GM13976 (cell line): ENCODE data around the gene PLA2G4D.
A peak's percentile ranks its signal among the peaks of the same experiment; 100 is the strongest.

Experiments
- DNase-seq: peaks from one replicate; pipeline ENCODE4 v3.0.0; 2012; ENCODE audit warnings: low spot score
- in situ Hi-C: fragments of 300-500 bp; cut with MboI; formaldehyde crosslinking; loops from one replicate; pipeline ENCODE4 v1.12.0; 2022; ENCODE audit warnings: low sequenced_read_pairs, mixed read lengths, inconsistent platforms; ENCODE audit not compliant: unreplicated experiment
- TF ChIP-seq, protein P1 (sequence below): IDR thresholded peaks from 2 replicates; pipeline ENCODE4 v1.5.1; 2012; ENCODE audit warnings: borderline replicate concordance, mild to moderate bottlenecking; ENCODE audit not compliant: insufficient read depth; ENCODE audit errors: extremely low read depth, missing control alignments, control extremely low read depth

The PLA2G4D gene

DNA sequence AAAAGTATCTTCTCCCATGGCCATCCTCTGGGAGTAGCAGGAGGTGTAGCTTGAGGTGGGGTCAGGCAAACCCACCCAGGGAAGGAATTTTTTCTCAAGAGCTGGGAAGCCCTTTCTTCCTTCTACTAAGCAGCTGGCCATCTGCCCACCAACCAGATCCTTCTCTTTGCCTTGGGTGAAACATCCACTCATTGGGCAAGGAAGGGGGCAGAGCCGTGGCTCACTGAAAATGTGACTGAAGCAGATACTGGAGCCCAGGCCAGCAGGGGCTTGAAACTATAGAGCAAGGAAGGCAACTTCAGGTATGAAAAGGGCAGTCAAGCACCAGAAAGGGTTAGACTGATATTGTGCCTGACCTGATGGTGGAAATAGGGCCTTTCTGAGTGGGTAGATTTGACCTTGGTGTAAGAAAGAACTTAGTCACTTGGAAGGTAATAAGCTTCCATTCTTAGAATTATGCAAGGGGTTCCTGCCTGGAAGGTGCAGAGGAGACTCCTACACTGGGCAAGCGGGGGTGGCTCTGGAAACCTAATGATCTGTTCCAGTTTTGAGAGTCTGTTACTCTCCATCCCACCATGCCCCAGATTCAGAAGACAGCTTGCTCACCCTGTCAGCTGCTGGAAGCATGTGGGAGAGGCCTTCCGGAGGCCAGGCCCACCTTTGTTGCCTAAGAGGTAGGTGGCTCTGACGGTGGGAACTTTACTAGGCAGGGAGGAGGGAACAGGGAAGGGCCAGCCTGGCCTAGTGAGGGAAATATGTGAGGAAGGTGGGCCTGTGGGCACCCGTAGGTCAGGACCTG, 51.6 kb downstream of the PLA2G4D start:
- in situ Hi-C loops = no loop called here

DNA sequence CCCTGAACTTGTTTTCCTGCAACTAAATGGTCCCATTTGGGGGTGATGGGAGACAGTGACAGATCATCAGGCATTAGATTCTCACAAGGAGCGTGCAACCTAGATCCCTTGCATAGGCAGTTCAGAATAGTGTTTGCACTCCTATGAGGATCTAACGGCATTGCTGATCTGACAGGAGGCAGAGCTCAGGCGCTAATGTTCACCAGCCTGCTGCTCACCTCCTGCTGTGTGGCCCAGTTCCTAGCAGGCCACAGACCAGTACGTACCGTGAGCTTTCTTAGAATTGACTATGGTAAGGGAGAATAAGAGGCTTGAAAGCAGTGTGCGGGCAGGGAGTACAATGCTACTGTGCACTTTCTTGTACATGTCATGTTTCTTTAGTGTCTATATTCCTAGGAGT, 56.0 kb downstream of the PLA2G4D start:
- DNase-seq = no peak
- TF ChIP-seq, protein P1, sequence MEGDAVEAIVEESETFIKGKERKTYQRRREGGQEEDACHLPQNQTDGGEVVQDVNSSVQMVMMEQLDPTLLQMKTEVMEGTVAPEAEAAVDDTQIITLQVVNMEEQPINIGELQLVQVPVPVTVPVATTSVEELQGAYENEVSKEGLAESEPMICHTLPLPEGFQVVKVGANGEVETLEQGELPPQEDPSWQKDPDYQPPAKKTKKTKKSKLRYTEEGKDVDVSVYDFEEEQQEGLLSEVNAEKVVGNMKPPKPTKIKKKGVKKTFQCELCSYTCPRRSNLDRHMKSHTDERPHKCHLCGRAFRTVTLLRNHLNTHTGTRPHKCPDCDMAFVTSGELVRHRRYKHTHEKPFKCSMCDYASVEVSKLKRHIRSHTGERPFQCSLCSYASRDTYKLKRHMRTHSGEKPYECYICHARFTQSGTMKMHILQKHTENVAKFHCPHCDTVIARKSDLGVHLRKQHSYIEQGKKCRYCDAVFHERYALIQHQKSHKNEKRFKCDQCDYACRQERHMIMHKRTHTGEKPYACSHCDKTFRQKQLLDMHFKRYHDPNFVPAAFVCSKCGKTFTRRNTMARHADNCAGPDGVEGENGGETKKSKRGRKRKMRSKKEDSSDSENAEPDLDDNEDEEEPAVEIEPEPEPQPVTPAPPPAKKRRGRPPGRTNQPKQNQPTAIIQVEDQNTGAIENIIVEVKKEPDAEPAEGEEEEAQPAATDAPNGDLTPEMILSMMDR = no peak
- in situ Hi-C loops = no loop called here

More for the DNA sequence above, 51.6 kb downstream of the PLA2G4D start:
- DNase-seq = no peak
- TF ChIP-seq, protein P1 = no peak

DNA sequence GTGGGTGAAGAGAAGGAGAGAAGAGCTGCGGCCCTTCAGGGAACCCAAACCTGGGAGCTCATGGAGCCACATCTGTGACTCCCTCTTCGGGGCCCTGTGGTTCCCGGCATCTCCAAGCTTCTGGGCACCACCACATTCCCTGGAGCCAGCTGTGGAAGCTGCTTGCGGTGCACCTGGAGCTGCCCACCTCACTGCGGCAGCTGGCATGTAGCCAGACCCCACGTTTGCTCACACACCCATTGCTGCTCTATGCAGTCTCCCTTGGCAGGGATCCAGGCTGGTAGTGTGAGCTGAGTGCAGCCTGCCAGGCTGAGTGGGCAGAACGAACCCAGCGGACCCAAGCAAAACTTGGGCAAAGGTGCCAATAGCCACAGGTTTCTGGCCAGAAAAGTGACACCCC, 56.7 kb downstream of the PLA2G4D start:
- in situ Hi-C loops = no loop called here
- TF ChIP-seq, protein P1 = no peak
- no peak for DNase-seq

DNA sequence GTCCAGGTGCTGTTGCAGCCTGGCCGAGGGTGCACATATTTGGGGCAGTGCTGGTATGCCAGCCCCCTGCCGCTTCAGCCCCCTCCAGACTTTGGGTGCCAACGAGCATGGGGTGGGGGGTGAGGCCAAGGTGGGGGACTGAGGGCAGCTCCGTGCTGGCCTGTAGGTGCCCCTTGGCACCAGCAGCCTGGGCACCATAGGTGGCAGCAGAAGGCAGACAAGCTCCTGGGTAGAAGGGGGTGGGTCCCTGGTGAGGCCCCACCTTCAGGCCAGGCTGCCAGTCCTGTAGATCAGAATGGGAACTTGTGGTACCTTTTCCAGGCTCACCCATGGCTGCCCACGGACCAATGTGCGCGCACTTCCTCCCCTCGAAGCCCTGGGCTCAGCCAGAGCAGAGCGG, 57.4 kb downstream of the PLA2G4D start:
- TF ChIP-seq, protein P1 = no peak
- in situ Hi-C loops = no loop called here
- DNase-seq = no peak

DNA sequence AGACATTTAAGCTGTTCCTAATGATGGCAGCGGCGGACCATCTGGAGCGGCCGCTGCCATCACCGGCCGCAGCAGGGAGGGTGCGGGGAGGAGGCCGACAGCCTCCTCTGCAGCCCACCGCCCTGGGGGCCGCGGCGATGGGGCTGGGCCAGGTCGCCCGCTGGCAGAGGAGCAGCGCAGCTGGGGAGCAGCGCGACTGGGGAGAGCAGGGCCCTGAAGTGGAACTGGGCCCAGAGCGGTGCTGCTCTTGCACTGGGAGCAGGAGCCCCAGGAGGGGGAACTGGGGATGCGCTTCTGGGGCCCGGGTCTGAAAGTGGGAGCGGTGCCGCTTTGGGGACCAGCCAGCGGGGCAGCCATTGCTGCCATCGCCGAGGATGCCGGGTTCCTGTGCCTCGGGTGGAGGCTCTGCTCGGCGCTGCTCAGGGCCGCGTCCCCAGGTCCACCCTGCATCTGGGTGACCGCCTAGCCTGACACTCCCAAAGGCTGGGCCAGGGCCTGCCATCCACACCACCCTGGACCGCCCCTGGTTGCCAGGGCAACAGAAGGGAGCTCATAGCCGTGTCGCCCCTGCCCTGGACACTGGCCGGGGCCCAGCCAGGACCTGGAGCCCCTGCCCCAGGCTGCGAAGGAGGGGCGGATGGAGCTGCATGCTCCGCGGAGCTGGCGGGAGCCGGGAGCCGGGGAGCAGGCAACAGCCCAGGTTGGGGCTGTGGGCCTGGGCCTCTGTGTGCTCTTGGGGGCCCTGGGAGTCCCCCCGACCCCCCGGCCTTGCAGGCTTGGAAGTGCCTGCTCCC, 58.1 kb downstream of the PLA2G4D start:
- in situ Hi-C loops = no loop called here
- TF ChIP-seq, protein P1 = no peak
- DNase-seq = no peak

DNA sequence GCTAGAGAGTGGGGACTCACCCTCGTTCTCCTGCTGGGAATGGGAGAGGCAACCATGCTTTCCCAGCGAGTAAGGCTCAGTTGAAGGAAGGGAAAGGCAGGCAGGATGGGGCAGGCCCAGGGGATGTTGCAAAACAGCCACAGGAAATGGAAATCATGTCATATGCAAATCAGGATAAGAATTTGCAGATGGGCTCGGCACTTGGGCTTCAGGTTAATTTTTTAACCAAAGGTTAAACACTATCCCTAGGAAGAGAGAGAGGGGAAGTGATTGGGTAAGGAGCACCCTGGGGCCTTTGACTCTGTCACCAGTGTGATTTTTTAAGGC, 59.0 kb downstream of the PLA2G4D start:
- TF ChIP-seq, protein P1 = no peak
- in situ Hi-C loops = no loop called here
- peak; percentile 71 for DNase-seq
